ENCODE measurements around the gene SERPINA5. TPM values are rescaled to one million over a fixed set of nuclear protein-coding genes. Genes with fewer than 3 reads are reported as not detected.

The SERPINA5 gene
- polyA plus RNA-seq, 1 experiment, result not detected

DNA sequence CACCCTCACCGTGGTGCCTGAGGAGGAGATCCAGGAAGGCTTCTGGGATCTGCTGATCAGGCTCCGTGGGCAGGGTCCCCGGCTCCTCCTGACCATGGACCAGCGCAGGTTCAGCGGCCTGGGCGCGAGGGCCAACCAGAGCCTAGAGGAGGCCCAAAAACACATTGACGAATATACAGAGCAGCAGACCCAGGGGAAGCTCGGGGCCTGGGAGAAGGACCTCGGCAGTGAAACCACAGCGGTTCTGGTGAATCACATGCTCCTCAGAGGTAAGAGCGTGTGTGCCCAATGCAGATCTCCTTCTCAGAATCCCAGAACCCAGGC is 60.4 kb downstream of the SERPINA5 start:
- TF ChIP-seq, protein P1, sequence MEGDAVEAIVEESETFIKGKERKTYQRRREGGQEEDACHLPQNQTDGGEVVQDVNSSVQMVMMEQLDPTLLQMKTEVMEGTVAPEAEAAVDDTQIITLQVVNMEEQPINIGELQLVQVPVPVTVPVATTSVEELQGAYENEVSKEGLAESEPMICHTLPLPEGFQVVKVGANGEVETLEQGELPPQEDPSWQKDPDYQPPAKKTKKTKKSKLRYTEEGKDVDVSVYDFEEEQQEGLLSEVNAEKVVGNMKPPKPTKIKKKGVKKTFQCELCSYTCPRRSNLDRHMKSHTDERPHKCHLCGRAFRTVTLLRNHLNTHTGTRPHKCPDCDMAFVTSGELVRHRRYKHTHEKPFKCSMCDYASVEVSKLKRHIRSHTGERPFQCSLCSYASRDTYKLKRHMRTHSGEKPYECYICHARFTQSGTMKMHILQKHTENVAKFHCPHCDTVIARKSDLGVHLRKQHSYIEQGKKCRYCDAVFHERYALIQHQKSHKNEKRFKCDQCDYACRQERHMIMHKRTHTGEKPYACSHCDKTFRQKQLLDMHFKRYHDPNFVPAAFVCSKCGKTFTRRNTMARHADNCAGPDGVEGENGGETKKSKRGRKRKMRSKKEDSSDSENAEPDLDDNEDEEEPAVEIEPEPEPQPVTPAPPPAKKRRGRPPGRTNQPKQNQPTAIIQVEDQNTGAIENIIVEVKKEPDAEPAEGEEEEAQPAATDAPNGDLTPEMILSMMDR (IDR thresholded peaks at IDR 0.05; ENCODE audit: low read depth, low read length), result no peak
- CTCF ChIA-PET, result no interaction called here

More for the DNA sequence above, 60.4 kb downstream of the SERPINA5 start:
- H3K4me3 ChIP-seq (ENCODE audit: low read depth, low read length), result no peak overlapping the region
- H3K27me3 ChIP-seq (ENCODE audit: control insufficient read depth, insufficient read depth, low read length), result no peaks in the 10 kb centered on the region
- peaks cover 5% of the 10 kb centered on the region for H3K9me3 ChIP-seq (ENCODE audit: control insufficient read depth, insufficient read depth, low read length)
- H3K27ac ChIP-seq (ENCODE audit: low read depth, low read length), result no peak overlapping the region
- POLR2A ChIA-PET, result no interaction called here
- no peak for DNase-seq (ENCODE audit: low read depth, low spot score)

Other genes starting within 250 kb of the SERPINA5 start
- not detected in 2 replicates for gene SERPINA2, start 214.7 kb upstream of the SERPINA5 start, polyA plus RNA-seq (2011; rRNA removed)
- gene SERPINA1, start 192.8 kb upstream of the SERPINA5 start, polyA plus RNA-seq (2011; rRNA removed), result 1.7 and 1.9 TPM in 2 replicates
- gene SERPINA11, start 128.6 kb upstream of the SERPINA5 start, polyA plus RNA-seq (2011; rRNA removed), result not detected in 2 replicates
- 0.05 and 0.07 TPM in 2 replicates for gene SERPINA9, start 105.2 kb upstream of the SERPINA5 start, polyA plus RNA-seq (2011; rRNA removed)
- not detected in 2 replicates for gene SERPINA12, start 72.0 kb upstream of the SERPINA5 start, polyA plus RNA-seq (2011; rRNA removed)
- not detected in 2 replicates for gene SERPINA4, start 20.0 kb upstream of the SERPINA5 start, polyA plus RNA-seq (2011; rRNA removed)
- gene SERPINA3, start 31.0 kb downstream of the SERPINA5 start, polyA plus RNA-seq (2011; rRNA removed), result 1.8 and 2.4 TPM in 2 replicates
- not detected in 2 replicates for gene GSC, start 188.7 kb downstream of the SERPINA5 start, polyA plus RNA-seq (2011; rRNA removed)

All from AG04450 (cell line).